Peyer's patch (tissue), 4 donors: Measurements from ENCODE around the gene CCDC71L. TPM values are rescaled to one million over a fixed set of nuclear protein-coding genes. Genes with fewer than 3 reads are reported as not detected.

Experiments
- DNase-seq, 3 donors: peaks; one replicate each; pipeline ENCODE4 v3.0.0-alpha.2; 2017 to 2019
- H3K27ac ChIP-seq, 4 donors: fragments of 200-600 bp; sonication (generic); one replicate each; pipeline ENCODE4 v1.5.1; 2016 to 2019
- H3K27me3 ChIP-seq, 2 donors: fragments of 200-600 bp; sonication (generic); one replicate each; pipeline ENCODE4 v1.5.1; 2019
- H3K36me3 ChIP-seq, 3 donors: fragments of 200-600 bp; sonication (generic); one replicate each; pipeline ENCODE4 v1.5.1; 2016 to 2019
- H3K4me1 ChIP-seq, 4 donors: fragments of 200-600 bp; sonication (generic); one replicate each; pipeline ENCODE4 v1.5.1; 2016 to 2019
- H3K4me3 ChIP-seq, 4 donors: fragments of 200-600 bp; sonication (generic); 1 replicate in 3 of 4; 2 replicates in 1 of 4; pipeline ENCODE4 v1.5.1; 2016 to 2019; ENCODE audit warnings: mild to moderate bottlenecking in 1 of 4
- H3K9me3 ChIP-seq, 4 donors: fragments of 200-600 bp; sonication (generic); one replicate each; pipeline ENCODE4 v1.5.1; 2016 to 2019; ENCODE audit warnings: mild to moderate bottlenecking in 1 of 4
- POLR2A ChIP-seq, 2 donors: fragments of 450-650 bp; IDR thresholded peaks; one replicate each; pipeline ENCODE4 v1.5.1; 2017; ENCODE audit warnings: antibody characterized with exemption in 2 of 2, mild to moderate bottlenecking in 2 of 2, moderate library complexity in 2 of 2
- total RNA-seq, 4 donors: library from RNA; depleted of rRNA; stranded (reverse); fragments of >200 nt; gene quantifications; one replicate each; pipeline ENCODE4 v1.1.0, GENCODE V29; 2016
- TF ChIP-seq, protein P1 (sequence below), 6 experiments: fragments of 450-650 bp in 4 of 6; fragments of 200-600 bp in 2 of 6; sonication (generic) in 1 of 6; IDR thresholded peaks; one replicate each; pipeline ENCODE4 v1.5.1; 2017 to 2019; ENCODE audit warnings: antibody characterized with exemption in 6 of 6, mild to moderate bottlenecking in 3 of 6, moderate library complexity in 1 of 6

The CCDC71L gene
- total RNA-seq, 4 donors from 2014 or later = 20.3 to 33.8 (median 23.8) TPM

DNA sequence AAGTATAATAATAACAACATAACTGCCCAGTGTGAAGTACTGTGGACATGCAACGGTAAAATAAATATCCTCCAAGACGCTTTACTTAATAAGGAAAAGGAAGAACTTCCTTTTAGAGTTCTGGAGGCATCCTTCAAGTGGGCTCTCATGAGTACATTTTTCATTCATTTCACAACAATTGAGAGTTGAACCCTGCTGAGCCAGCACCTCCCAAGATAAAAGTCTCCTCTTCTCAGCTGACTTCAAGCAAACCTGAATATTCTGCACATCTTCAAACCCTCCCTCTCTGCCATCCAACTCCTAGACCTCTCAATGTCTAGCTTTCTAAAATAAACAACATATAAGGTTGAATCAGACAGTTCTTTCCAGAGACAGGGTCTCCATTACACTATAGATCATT, 7.5 kb downstream of the CCDC71L start:
- no peak for TF ChIP-seq POLR2A (IDR thresholded peaks at IDR 0.05)
- TF ChIP-seq, protein P1, sequence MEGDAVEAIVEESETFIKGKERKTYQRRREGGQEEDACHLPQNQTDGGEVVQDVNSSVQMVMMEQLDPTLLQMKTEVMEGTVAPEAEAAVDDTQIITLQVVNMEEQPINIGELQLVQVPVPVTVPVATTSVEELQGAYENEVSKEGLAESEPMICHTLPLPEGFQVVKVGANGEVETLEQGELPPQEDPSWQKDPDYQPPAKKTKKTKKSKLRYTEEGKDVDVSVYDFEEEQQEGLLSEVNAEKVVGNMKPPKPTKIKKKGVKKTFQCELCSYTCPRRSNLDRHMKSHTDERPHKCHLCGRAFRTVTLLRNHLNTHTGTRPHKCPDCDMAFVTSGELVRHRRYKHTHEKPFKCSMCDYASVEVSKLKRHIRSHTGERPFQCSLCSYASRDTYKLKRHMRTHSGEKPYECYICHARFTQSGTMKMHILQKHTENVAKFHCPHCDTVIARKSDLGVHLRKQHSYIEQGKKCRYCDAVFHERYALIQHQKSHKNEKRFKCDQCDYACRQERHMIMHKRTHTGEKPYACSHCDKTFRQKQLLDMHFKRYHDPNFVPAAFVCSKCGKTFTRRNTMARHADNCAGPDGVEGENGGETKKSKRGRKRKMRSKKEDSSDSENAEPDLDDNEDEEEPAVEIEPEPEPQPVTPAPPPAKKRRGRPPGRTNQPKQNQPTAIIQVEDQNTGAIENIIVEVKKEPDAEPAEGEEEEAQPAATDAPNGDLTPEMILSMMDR (IDR thresholded peaks at IDR 0.05) = no peak
- no peaks in the 10 kb centered on the region for H3K36me3 ChIP-seq
- H3K27me3 ChIP-seq = no peaks in the 10 kb centered on the region
- DNase-seq = no peak
- peaks cover 0 to 16% (median 0%) of the 10 kb centered on the region in 4 donors for H3K4me1 ChIP-seq
- no peaks in the 10 kb centered on the region for H3K9me3 ChIP-seq
- no peak overlapping the region for H3K27ac ChIP-seq
- no peak overlapping the region for H3K4me3 ChIP-seq

DNA sequence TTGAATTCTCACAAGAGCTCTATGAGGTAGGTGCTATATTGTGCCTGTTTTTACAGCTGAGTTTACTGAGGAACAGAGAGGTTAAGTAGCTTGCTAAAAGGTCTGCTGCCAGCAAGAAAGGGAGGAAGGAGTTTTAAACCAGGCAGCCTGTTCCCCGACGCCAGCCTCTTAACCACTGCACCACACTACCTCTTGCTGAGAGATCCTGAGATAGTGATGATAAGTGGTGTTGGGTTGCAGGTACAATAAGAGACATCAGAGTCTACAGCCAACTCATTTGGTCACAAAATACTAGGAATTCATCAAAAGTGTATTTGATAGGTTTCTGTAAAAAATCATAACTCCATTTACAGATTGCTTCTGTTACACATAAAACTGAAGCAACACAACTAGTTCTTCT, 8.0 kb downstream of the CCDC71L start:
- TF ChIP-seq, protein P1 (IDR thresholded peaks at IDR 0.05) = no peak
- TF ChIP-seq POLR2A (IDR thresholded peaks at IDR 0.05) = no peak
- DNase-seq = no peak
- Histone ChIP-seq H3K27ac (no peak overlapping the region), H3K4me3 (no peak overlapping the region), H3K36me3 (no peaks in the 10 kb centered on the region), H3K4me1 (peaks cover 0 to 10% (median 0%) of the 10 kb centered on the region in 4 donors), H3K9me3 (no peaks in the 10 kb centered on the region), H3K27me3 (no peaks in the 10 kb centered on the region)

DNA sequence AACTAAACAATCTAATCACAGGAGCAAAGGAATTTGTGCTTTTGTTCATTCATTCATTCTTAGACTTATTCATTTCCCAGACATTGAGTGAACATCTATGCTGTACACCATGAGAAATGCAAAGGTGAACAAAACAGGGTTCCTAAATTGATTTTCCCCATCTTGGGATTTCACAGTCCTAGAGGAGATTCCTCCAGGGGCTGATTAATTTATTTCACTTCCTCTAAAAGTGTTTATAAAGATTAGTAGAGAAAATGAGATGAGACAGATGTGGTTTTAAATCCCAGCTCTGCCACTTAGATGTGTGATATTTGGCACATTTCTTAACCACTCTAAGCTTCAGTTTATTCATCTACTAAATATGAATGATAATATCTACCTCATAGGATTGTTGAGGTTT, 8.9 kb downstream of the CCDC71L start:
- Histone ChIP-seq H3K27ac (no peak overlapping the region), H3K9me3 (no peaks in the 10 kb centered on the region), H3K36me3 (no peaks in the 10 kb centered on the region), H3K4me1 (peaks cover 0 to 3% (median 0%) of the 10 kb centered on the region in 4 donors), H3K4me3 (no peak overlapping the region), H3K27me3 (no peaks in the 10 kb centered on the region)
- no peak for DNase-seq
- no peak for TF ChIP-seq POLR2A (IDR thresholded peaks at IDR 0.05)
- TF ChIP-seq, protein P1 (IDR thresholded peaks at IDR 0.05) = no peak

DNA sequence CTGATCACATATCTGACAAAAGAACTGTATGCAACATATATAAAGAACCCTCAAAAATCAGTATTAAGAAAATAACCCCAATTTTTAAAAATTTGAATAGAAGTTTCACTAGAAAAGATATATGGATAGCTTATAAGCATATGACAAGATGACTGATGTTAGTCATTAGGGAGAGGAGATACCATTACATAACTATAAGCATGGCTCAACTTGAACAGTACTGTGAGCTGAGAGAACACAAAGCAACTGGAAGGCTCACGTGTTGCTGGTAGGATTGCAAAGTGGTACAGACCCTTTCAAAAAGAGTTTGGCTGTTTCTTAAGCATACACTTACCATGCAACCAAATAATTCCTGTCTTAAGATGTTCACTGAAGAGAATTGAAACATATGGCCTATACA, 14.7 kb downstream of the CCDC71L start:
- no peak overlapping the region for H3K27ac ChIP-seq
- H3K4me3 ChIP-seq = no peak overlapping the region
- no peak for TF ChIP-seq POLR2A (IDR thresholded peaks at IDR 0.05)
- TF ChIP-seq, protein P1 (IDR thresholded peaks at IDR 0.05) = no peak
- DNase-seq = no peak
- H3K4me1 ChIP-seq = no peaks in the 10 kb centered on the region
- no peaks in the 10 kb centered on the region for H3K36me3 ChIP-seq
- H3K27me3 ChIP-seq = no peaks in the 10 kb centered on the region
- H3K9me3 ChIP-seq = no peaks in the 10 kb centered on the region

DNA sequence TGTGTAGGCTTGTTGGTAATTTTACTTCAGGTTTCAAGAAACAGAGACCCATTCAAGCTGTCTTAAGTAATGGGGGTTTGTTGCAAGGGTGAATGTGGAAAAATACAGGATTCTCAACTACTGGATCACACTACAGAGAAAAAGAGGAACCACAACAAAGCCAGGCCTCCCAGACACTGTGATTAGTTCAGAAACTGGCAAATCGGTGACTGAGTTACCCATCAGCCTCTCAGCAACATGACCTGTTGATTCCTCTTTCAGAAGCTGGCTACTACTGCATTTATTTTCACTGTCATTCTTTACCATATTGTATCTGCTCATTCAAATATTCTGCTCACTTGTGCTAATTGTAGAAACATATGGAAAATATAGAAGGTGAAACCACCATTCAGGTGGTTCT, 16.0 kb downstream of the CCDC71L start:
- Histone ChIP-seq H3K4me3 (no peak overlapping the region), H3K27me3 (no peaks in the 10 kb centered on the region), H3K27ac (no peak overlapping the region), H3K4me1 (no peaks in the 10 kb centered on the region), H3K36me3 (no peaks in the 10 kb centered on the region), H3K9me3 (no peaks in the 10 kb centered on the region)
- TF ChIP-seq, protein P1 (IDR thresholded peaks at IDR 0.05) = no peak
- TF ChIP-seq POLR2A (IDR thresholded peaks at IDR 0.05) = no peak
- no peak for DNase-seq
